CD8-positive, alpha-beta memory T cell (primary cell): ENCODE results near the gene ZBP1. TPM values are rescaled to one million over a fixed set of nuclear protein-coding genes. Genes with fewer than 3 reads are reported as not detected.

Source experiments
- CTCF ChIA-PET: fragments of 350-600 bp; sonication (Branson Sonifier 250); formaldehyde crosslinking; loops from one replicate; lab custom pipeline; 2021; ENCODE audit warnings: antibody characterized with exemption; lab: Charles Lee
- POLR2A ChIA-PET: fragments of 350-600 bp; sonication (Branson Sonifier 250); formaldehyde crosslinking; loops from one replicate; lab custom pipeline; 2021; ENCODE audit warnings: antibody characterized with exemption; lab: Charles Lee
- DNase-seq, 5 donors: peaks; one replicate each; pipeline versions ENCODE4 v3.0.0 to v3.0.0-alpha.2; 2020 to 2022; ENCODE audit warnings: mixed read lengths in 1 of 5
- H3K27ac ChIP-seq: one replicate; pipeline ENCODE4 v1.7.0; 2013; ENCODE audit warnings: low read depth, mild to moderate bottlenecking, low read length, moderate library complexity
- H3K27me3 ChIP-seq: 2 replicates; pipeline ENCODE4 v1.7.0; 2013; ENCODE audit warnings: low read length, mild to moderate bottlenecking; ENCODE audit not compliant: insufficient read depth, poor library complexity, severe bottlenecking
- H3K36me3 ChIP-seq: 2 replicates; pipeline ENCODE4 v1.7.0; 2013; ENCODE audit warnings: mild to moderate bottlenecking, low read length, moderate library complexity; ENCODE audit not compliant: insufficient read depth
- H3K4me1 ChIP-seq: 2 replicates; pipeline ENCODE4 v1.7.0; 2013; ENCODE audit warnings: mild to moderate bottlenecking, low read length, moderate library complexity; ENCODE audit not compliant: insufficient read depth
- H3K4me3 ChIP-seq: 2 replicates; pipeline ENCODE4 v1.7.0; 2013; ENCODE audit warnings: mild to moderate bottlenecking, low read length
- H3K9me3 ChIP-seq: 2 replicates; pipeline ENCODE4 v1.7.0; 2013; ENCODE audit warnings: mild to moderate bottlenecking, low read length
- H3K27ac Mint-ChIP-seq, 8 donors: one replicate each; pipeline ENCODE4 v1.8.0; 2020 to 2021; ENCODE audit warnings: mixed read lengths in 8 of 8, mild to moderate bottlenecking in 6 of 8, inconsistent platforms in 3 of 8, moderate library complexity in 3 of 8
- H3K27me3 Mint-ChIP-seq, 2 donors: one replicate each; pipeline ENCODE4 v1.8.0; 2020 to 2021; ENCODE audit warnings: mixed read lengths in 2 of 2, mild to moderate bottlenecking in 1 of 2, moderate library complexity in 1 of 2
- H3K36me3 Mint-ChIP-seq, 3 donors: one replicate each; pipeline ENCODE4 v1.8.0; 2020 to 2021; ENCODE audit warnings: mixed read lengths in 3 of 3, inconsistent platforms in 1 of 3, mild to moderate bottlenecking in 1 of 3
- H3K4me1 Mint-ChIP-seq, 3 donors: one replicate each; pipeline ENCODE4 v1.8.0; 2020 to 2021; ENCODE audit warnings: mixed read lengths in 3 of 3, inconsistent platforms in 1 of 3, mild to moderate bottlenecking in 1 of 3
- H3K4me3 Mint-ChIP-seq, 7 donors: one replicate each; pipeline ENCODE4 v1.8.0; 2020 to 2021; ENCODE audit warnings: mixed read lengths in 7 of 7, mild to moderate bottlenecking in 6 of 7, moderate library complexity in 4 of 7, inconsistent platforms in 2 of 7
- H3K9me3 Mint-ChIP-seq, 5 donors: one replicate each; pipeline ENCODE4 v1.8.0; 2020 to 2022; ENCODE audit warnings: mixed read lengths in 5 of 5, mild to moderate bottlenecking in 3 of 5, moderate library complexity in 2 of 5, inconsistent platforms in 1 of 5
- polyA plus RNA-seq: library from polyadenylated mRNA; unstranded; fragments of 300-500 nt; fragmentation: Illumina TruSeq; gene quantifications from one replicate; pipeline ENCODE4 v1.2.3, GENCODE V29; 2021
- total RNA-seq, 2 experiments: library from RNA; stranded (reverse); gene quantifications; one replicate each; pipeline ENCODE4 v1.2.3, GENCODE V29; 2021

The ZBP1 gene
- total and polyA plus RNA-seq, 3 experiments from 2014 or later, result 1.8 to 14.6 (median 2.4) TPM

DNA sequence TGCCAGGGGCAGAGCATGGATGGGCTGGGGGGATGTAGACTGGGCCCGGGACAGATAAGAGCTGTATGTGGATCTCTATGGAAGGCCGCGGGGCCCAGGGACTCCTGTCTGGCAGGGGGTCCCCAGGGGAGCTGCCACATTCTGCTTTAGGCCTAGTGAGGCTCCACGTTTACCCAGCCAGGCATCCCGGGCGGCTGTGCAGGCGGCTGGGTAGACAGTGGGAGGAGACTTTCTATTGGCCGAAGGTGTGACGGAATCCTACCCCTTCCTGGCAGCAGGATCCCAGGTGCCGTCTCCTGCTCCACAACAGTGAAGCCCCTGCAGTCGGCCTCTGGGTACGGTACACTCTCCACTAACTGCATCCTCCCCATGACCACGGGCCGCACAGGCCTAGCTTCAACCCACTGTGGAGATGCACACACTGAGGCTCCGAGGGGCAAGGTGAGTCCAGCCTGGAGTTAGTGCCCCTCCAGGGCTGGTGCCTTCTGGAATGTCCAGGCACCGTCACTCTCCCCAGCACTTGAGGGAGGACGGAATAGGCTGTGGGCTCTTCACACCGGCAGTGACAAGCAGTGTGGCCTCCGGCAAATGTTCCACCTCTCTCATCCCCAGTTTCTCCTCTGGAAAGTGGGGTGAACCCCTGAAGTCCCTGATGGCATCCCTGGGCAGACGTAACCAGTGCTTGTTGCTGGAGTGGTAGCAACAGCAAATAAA, 36.8 kb upstream of the ZBP1 start:
- POLR2A ChIA-PET, result no interaction called here

DNA sequence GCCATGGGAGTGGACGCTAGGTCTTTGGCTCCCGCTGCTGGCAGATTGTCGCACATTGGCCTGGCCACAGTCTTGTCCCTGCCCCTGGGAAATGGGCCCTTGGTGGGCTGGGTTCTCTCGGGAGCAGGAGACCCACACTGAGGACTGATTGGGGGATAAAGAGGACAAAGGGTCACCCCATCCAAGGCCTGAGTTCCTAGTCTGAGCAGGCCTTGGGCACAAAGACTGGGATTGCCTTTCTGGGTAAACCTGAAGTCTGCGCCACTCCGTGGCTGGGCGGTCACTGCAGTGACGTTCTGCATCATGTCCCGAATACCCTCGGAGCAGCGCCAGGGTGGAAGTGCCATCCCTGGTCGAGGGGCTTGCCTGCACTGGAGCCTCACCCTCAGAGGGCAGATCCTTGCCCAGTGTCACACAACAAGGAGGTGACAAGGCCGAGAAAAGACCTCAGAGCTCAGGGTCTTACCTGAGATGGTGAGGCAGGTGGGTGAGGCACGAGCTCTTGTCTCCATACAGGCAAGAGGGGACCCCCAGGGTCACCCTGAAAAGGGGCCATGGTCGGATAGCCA, 36.1 kb upstream of the ZBP1 start:
- peak overlapping the region in 1 of 8 donors; percentile 64 for H3K27ac Mint-ChIP-seq
- peaks cover 15 to 41% (median 22%) of the 10 kb centered on the region in 3 donors for H3K4me1 Mint-ChIP-seq
- H3K36me3 ChIP-seq, result no peaks in the 10 kb centered on the region
- H3K27me3 ChIP-seq, result no peaks in the 10 kb centered on the region
- no peak overlapping the region for H3K27ac ChIP-seq
- no peaks in the 10 kb centered on the region for H3K9me3 Mint-ChIP-seq
- peak overlapping the region in 1 of 7 donors; percentile 44 for H3K4me3 Mint-ChIP-seq
- H3K4me1 ChIP-seq, result peaks cover 22% of the 10 kb centered on the region
- peaks cover 0 to 19% (median 0%) of the 10 kb centered on the region in 3 donors for H3K36me3 Mint-ChIP-seq
- no peak overlapping the region for H3K4me3 ChIP-seq
- CTCF ChIA-PET, result interaction anchor here (1.8 to 3.7 kb wide), 2 partner anchors 35 to 60 kb away, joined by 7 to 45 read pairs; partner anchors contain the start of gene ZBP1
- peak in 1 of 5 donors; percentile 33 for DNase-seq
- peaks cover 0 to 4% of the 10 kb centered on the region in 2 donors for H3K27me3 Mint-ChIP-seq
- H3K9me3 ChIP-seq, result no peaks in the 10 kb centered on the region
- POLR2A ChIA-PET, result interaction anchor here (1.5 kb wide), 1 partner anchor 28 kb away, joined by 6 read pairs; no protein-coding TSS in a partner anchor

More for the DNA sequence above, 36.8 kb upstream of the ZBP1 start:
- no peaks in the 10 kb centered on the region for H3K9me3 Mint-ChIP-seq
- Histone ChIP-seq H3K27ac (no peak overlapping the region), H3K4me1 (peaks cover 22% of the 10 kb centered on the region), H3K27me3 (no peaks in the 10 kb centered on the region), H3K9me3 (no peaks in the 10 kb centered on the region), H3K4me3 (no peak overlapping the region), H3K36me3 (no peaks in the 10 kb centered on the region)
- CTCF ChIA-PET, result interaction anchor here (1.0 to 1.8 kb wide), 2 partner anchors 35 to 61 kb away, joined by 3 to 7 read pairs; no protein-coding TSS in a partner anchor
- H3K4me3 Mint-ChIP-seq, result peak overlapping the region in 1 of 7 donors; percentile 44
- H3K4me1 Mint-ChIP-seq, result peaks cover 15 to 41% (median 22%) of the 10 kb centered on the region in 3 donors
- peak in 1 of 5 donors; percentile 44 for DNase-seq
- peaks cover 0 to 4% of the 10 kb centered on the region in 2 donors for H3K27me3 Mint-ChIP-seq
- H3K36me3 Mint-ChIP-seq, result peaks cover 0 to 14% (median 0%) of the 10 kb centered on the region in 3 donors
- peak overlapping the region in 2 of 8 donors; percentile 6 to 64 for H3K27ac Mint-ChIP-seq

DNA sequence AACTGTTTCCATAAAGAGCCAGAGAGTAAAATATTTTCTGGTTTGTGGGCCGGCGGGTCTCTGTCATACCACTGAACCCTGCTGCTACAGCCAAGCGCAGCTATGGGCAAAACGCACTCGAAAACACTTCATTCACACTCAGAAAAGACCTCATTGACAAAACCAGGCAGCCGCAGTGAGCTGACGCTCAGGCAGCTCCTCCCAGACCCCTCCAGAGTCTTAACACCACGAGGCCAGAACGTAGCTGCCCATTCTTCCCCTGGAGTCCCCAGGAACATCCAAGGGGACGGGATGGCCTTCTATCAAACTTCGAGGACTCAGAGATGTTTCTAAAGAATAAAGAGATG, 35.6 kb upstream of the ZBP1 start:
- DNase-seq, result no peak
- Mint-ChIP-seq H3K27ac (no peak overlapping the region), H3K4me3 (peak overlapping the region in 1 of 7 donors; percentile 54), H3K36me3 (peaks cover 0 to 19% (median 0%) of the 10 kb centered on the region in 3 donors), H3K9me3 (no peaks in the 10 kb centered on the region), H3K27me3 (peaks cover 0 to 4% of the 10 kb centered on the region in 2 donors), H3K4me1 (peaks cover 15 to 41% (median 21%) of the 10 kb centered on the region in 3 donors)
- H3K9me3 ChIP-seq, result no peaks in the 10 kb centered on the region
- POLR2A ChIA-PET, result interaction anchor here (1.5 kb wide), 1 partner anchor 28 kb away, joined by 6 read pairs; no protein-coding TSS in a partner anchor
- H3K4me1 ChIP-seq, result peaks cover 22% of the 10 kb centered on the region
- H3K4me3 ChIP-seq, result no peak overlapping the region
- no peaks in the 10 kb centered on the region for H3K27me3 ChIP-seq
- H3K27ac ChIP-seq, result no peak overlapping the region
- CTCF ChIA-PET, result interaction anchor here (0.9 to 3.7 kb wide), 5 partner anchors 34 to 553 kb away, joined by 3 to 45 read pairs (median 3); partner anchors contain the start of gene ZBP1
- H3K36me3 ChIP-seq, result no peaks in the 10 kb centered on the region

DNA sequence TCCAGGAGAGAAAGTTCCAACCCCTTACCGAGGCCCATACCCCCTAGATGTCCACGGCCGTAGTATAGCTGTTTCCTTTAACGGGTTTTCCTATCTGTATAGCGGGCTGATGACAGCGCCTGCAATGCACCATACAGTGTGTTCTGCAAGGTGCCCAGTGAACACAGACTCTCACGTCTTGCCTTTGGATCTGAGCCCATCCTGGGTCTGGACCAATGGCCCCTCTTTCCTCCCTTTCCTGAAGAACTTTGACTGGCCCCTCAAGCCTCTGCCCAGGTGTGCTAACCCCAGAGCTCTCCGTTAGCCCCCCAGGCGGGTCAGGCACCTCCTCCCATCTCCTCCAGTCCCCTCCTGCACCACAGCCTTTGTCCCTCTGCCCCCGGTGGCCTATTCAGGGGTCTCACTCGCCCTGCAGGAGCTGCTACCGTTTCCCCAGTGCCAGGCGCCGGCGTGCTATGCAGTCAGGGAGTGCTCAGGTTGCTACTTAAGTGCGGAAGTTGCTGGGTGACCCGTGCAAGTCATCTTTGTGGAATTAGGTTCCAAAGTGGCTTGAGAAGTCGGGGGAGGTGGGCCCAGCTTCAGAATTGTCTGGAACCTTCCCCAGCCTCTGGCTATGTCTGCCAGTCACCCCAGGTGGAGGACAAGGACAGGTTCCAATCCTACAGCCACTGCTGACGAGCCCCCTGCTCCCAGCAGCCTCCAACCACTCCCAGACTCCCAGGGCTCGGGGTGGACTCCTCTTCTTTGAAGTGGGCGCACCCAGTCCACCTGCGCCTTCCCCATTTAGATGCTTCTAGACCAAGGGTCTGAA, 35.0 kb upstream of the ZBP1 start:
- Mint-ChIP-seq H3K9me3 (no peaks in the 10 kb centered on the region), H3K36me3 (peaks cover 0 to 19% (median 0%) of the 10 kb centered on the region in 3 donors), H3K4me3 (no peak overlapping the region), H3K27ac (peak overlapping the region in 1 of 8 donors; percentile 74), H3K4me1 (peaks cover 15 to 41% (median 20%) of the 10 kb centered on the region in 3 donors), H3K27me3 (peaks cover 0 to 6% of the 10 kb centered on the region in 2 donors)
- no peaks in the 10 kb centered on the region for H3K9me3 ChIP-seq
- no peak for DNase-seq
- no peak overlapping the region for H3K27ac ChIP-seq
- ChIA-PET CTCF (interaction anchor here (0.6 to 3.7 kb wide), 15 partner anchors 13 to 674 kb away, joined by 3 to 45 read pairs (median 5); partner anchors contain the start of gene ZBP1), POLR2A (interaction anchor here (1.4 to 1.5 kb wide), 2 partner anchors 26 to 27 kb away, joined by 4 to 6 read pairs; no protein-coding TSS in a partner anchor)
- H3K27me3 ChIP-seq, result no peaks in the 10 kb centered on the region
- no peak overlapping the region for H3K4me3 ChIP-seq
- H3K4me1 ChIP-seq, result peaks cover 22% of the 10 kb centered on the region
- H3K36me3 ChIP-seq, result no peaks in the 10 kb centered on the region

DNA sequence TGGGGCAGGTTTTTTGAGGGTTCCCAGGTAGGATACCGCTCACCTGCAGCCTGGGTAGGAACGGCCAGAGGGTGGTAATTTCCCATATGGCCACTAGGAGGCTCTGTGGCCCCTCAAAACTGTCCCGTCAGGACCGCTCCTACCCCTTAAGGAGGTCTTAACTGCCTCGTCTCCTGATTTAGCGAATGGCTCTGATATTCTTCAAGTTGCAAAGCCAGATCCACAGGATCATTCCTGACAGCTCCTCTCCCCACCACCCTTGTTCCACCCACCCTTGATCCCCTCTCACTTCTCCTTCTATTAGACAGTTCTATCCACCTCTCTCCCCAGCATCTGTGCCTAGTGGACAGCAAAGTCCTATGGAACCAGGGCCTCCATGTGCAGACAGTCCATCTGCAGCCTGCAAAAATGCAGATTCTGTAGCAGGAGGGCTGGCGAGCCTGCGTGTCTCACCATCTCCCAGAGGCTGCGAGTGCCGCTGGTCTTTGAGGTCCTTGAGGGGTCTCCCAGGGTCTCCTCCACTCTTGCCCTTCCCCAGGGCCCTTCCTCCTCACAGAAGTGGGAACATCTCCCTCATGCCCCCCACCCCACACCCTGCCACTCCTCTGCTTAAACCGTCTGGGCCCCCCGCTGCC, 34.3 kb upstream of the ZBP1 start:
- H3K36me3 ChIP-seq, result no peaks in the 10 kb centered on the region
- CTCF ChIA-PET, result interaction anchor here (0.6 to 3.7 kb wide), 20 partner anchors 14 to 674 kb away, joined by 3 to 45 read pairs (median 4); partner anchors contain the start of gene ZBP1
- H3K4me1 ChIP-seq, result peaks cover 22% of the 10 kb centered on the region
- no peak overlapping the region for H3K27ac ChIP-seq
- H3K27ac Mint-ChIP-seq, result peak overlapping the region in 3 of 8 donors; percentile 66 to 77 (median 77)
- peak; percentile 37 to 74 (median 47) for DNase-seq
- no peaks in the 10 kb centered on the region for H3K9me3 Mint-ChIP-seq
- H3K27me3 Mint-ChIP-seq, result peaks cover 0 to 4% of the 10 kb centered on the region in 2 donors
- peaks cover 15 to 41% (median 20%) of the 10 kb centered on the region in 3 donors for H3K4me1 Mint-ChIP-seq
- POLR2A ChIA-PET, result interaction anchor here (1.4 to 1.5 kb wide), 2 partner anchors 25 to 26 kb away, joined by 4 to 6 read pairs; no protein-coding TSS in a partner anchor
- H3K9me3 ChIP-seq, result no peaks in the 10 kb centered on the region
- H3K4me3 ChIP-seq, result no peak overlapping the region
- H3K36me3 Mint-ChIP-seq, result peaks cover 0 to 19% (median 0%) of the 10 kb centered on the region in 3 donors
- H3K27me3 ChIP-seq, result no peaks in the 10 kb centered on the region
- H3K4me3 Mint-ChIP-seq, result no peak overlapping the region

DNA sequence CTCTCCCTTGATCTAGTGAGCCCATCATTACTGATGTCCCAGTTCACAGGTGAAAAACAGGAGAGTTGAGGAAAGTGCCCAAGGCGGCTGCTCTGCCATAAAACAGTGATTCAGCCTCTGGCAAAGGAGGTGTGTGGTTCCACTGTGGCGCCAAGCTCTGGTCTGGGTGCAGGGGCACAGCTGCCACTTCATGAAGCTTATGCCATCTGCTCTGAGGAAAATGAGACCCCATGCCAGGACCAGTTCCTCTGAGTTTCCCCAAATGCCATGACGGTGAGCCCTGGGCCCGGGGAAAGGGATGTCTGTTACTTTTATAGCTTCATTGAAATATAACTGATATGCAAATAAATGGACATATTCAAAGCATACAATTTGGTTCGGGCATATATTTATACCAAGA, 33.7 kb upstream of the ZBP1 start:
- ChIA-PET POLR2A (interaction anchor here (1.4 kb wide), 1 partner anchor 25 kb away, joined by 4 read pairs; no protein-coding TSS in a partner anchor), CTCF (interaction anchor here (0.7 to 3.7 kb wide), 19 partner anchors 15 to 654 kb away, joined by 3 to 45 read pairs (median 7); partner anchors contain the start of gene ZBP1)
- Histone ChIP-seq H3K27ac (no peak overlapping the region), H3K27me3 (no peaks in the 10 kb centered on the region), H3K4me3 (no peak overlapping the region), H3K9me3 (no peaks in the 10 kb centered on the region), H3K36me3 (no peaks in the 10 kb centered on the region), H3K4me1 (peaks cover 22% of the 10 kb centered on the region)
- H3K27ac Mint-ChIP-seq, result no peak overlapping the region
- H3K27me3 Mint-ChIP-seq, result peaks cover 0 to 7% of the 10 kb centered on the region in 2 donors
- no peak for DNase-seq
- H3K9me3 Mint-ChIP-seq, result no peaks in the 10 kb centered on the region
- no peak overlapping the region for H3K4me3 Mint-ChIP-seq
- H3K36me3 Mint-ChIP-seq, result peaks cover 0 to 16% (median 0%) of the 10 kb centered on the region in 3 donors
- H3K4me1 Mint-ChIP-seq, result peaks cover 15 to 35% (median 19%) of the 10 kb centered on the region in 3 donors

DNA sequence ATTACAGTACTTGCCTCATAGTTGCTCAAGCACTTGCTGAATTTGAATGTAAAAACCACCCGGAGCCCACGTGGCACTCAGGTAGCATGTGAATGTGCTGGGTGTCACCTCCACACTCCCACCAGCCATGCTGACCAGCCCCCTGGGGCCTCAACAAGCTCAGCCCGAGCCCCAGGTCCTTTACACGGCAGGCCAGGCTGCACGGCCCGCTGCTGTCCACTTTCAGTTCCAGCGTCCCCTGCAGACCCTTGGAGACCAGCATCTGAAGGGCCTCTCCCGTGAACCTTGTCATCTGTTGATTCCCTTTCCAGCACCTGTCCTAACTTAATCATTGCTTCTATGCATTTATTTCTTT, 33.3 kb upstream of the ZBP1 start:
- no peaks in the 10 kb centered on the region for H3K9me3 Mint-ChIP-seq
- no peak for DNase-seq
- H3K27me3 ChIP-seq, result no peaks in the 10 kb centered on the region
- H3K36me3 ChIP-seq, result no peaks in the 10 kb centered on the region
- H3K27ac Mint-ChIP-seq, result no peak overlapping the region
- H3K4me3 Mint-ChIP-seq, result no peak overlapping the region
- ChIA-PET CTCF (interaction anchor here (0.7 to 3.7 kb wide), 19 partner anchors 15 to 654 kb away, joined by 3 to 45 read pairs (median 7); partner anchors contain the start of gene ZBP1), POLR2A (interaction anchor here (1.0 kb wide), 1 partner anchor 32 kb away, joined by 3 read pairs; no protein-coding TSS in a partner anchor)
- peaks cover 0 to 14% (median 0%) of the 10 kb centered on the region in 3 donors for H3K36me3 Mint-ChIP-seq
- peaks cover 21% of the 10 kb centered on the region for H3K4me1 ChIP-seq
- H3K4me3 ChIP-seq, result no peak overlapping the region
- no peaks in the 10 kb centered on the region for H3K9me3 ChIP-seq
- peaks cover 15 to 32% (median 19%) of the 10 kb centered on the region in 3 donors for H3K4me1 Mint-ChIP-seq
- peaks cover 0 to 7% of the 10 kb centered on the region in 2 donors for H3K27me3 Mint-ChIP-seq
- H3K27ac ChIP-seq, result no peak overlapping the region
